ENCODE data around the gene MEGF11. TPM values are rescaled to one million over a fixed set of nuclear protein-coding genes. Genes with fewer than 3 reads are reported as not detected.

The MEGF11 gene
- total RNA-seq, 1 experiment from 2014 or later, result 2.3 TPM

DNA sequence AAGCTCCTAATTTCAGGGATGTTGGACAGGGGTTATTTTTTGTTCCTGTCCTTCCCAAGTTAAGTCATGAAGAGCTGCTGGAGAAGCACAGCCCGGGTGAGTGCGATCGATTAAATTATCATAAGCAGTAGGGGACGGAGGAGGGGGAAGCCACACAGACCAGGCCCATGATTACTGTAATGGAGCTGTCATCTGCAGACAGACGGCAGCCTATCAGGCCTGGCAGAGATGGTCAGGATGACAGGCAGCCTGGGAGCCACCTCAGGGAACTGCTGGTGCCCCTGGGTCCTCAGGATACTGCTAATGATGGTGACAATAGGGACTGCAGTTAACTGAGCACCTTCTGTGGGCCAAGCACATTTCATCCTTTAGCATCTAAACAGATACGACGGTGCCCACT lies 236.6 kb downstream of the MEGF11 start:
- H3K36me3 ChIP-seq (ENCODE audit: control insufficient read depth in 1 of 2, insufficient read depth in 2 of 2, low read length in 2 of 2), result no peaks in the 10 kb centered on the region
- ChIA-PET CTCF (no interaction called here), POLR2A (no interaction called here), RAD21 (ENCODE audit: low non-redundant PET in 1 of 2, low total read pairs in 2 of 2, uncharacterized antibody in 2 of 2, unreplicated experiment in 2 of 2) (no interaction called here)
- no peak overlapping the region for H3K4me3 ChIP-seq (replicated peaks in 1 of 2; ENCODE audit: low read depth in 1 of 2, low read length in 2 of 2)
- no peak for DNase-seq (ENCODE audit: low read depth, low spot score)
- no peak overlapping the region for H3K4me2 ChIP-seq (ENCODE audit: low read length)
- H3K27me3 ChIP-seq (ENCODE audit: insufficient read depth, low read length), result no peaks in the 10 kb centered on the region
- BruUV-seq (replicated peaks), result no TSS peak
- H2AFZ ChIP-seq (ENCODE audit: low read depth, low read length, poor library complexity, severe bottlenecking), result no peak overlapping the region
- H3K79me2 ChIP-seq (ENCODE audit: insufficient read depth, low read length), result no peaks in the 10 kb centered on the region
- no peak overlapping the region for H3K9ac ChIP-seq (ENCODE audit: low read length)
- no peaks in the 10 kb centered on the region for H3K4me1 ChIP-seq (ENCODE audit: control insufficient read depth in 1 of 2, insufficient read depth in 2 of 2, low read length in 2 of 2)
- intact Hi-C loops (cut with micrococcal nuclease), result no loop called here
- no peaks in the 10 kb centered on the region for H4K20me1 ChIP-seq (ENCODE audit: insufficient read depth)
- ATAC-seq, result no peak
- no peaks in the 10 kb centered on the region for H3K9me3 ChIP-seq (ENCODE audit: control insufficient read depth in 1 of 2, insufficient read depth in 1 of 2, low read depth in 1 of 2, low read length in 2 of 2)
- no peaks in the 10 kb centered on the region for H3K9me2 ChIP-seq (ENCODE audit: insufficient read depth)
- no peak overlapping the region for H3K27ac ChIP-seq (ENCODE audit: low read depth, low read length)
- TF ChIP-seq EGR1 (IDR thresholded peaks at IDR 0.05; ENCODE audit: low read depth) (no peak), CTCF (IDR thresholded peaks at IDR 0.05 in 2 of 3, conservative IDR thresholded peaks at IDR 0.05 in 1 of 3; ENCODE audit: borderline replicate concordance in 1 of 3, insufficient read depth in 1 of 3, low read depth in 2 of 3, low read length in 2 of 3) (no peak), POLR2A (IDR thresholded peaks at IDR 0.05; ENCODE audit: borderline replicate concordance, extremely low read depth, insufficient read depth, insufficient read length) (no peak), JUND (IDR thresholded peaks at IDR 0.05) (no peak), EZH2 (IDR thresholded peaks at IDR 0.05) (no peak), CBX3 (IDR thresholded peaks at IDR 0.05; ENCODE audit: low read depth) (no peak), ATF3 (IDR thresholded peaks at IDR 0.05) (no peak), SIN3A (IDR thresholded peaks at IDR 0.05; ENCODE audit: low read depth) (no peak), ZNF274 (IDR thresholded peaks at IDR 0.05; ENCODE audit: low read depth, low read length) (no peak), POLR2AphosphoS5 (IDR thresholded peaks at IDR 0.05; ENCODE audit: low read depth, low read length) (no peak)
- TF ChIP-seq, protein P1, sequence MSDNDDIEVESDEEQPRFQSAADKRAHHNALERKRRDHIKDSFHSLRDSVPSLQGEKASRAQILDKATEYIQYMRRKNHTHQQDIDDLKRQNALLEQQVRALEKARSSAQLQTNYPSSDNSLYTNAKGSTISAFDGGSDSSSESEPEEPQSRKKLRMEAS (IDR thresholded peaks at IDR 0.05), result no peak
